Activated naive CD8-positive, alpha-beta T cell treated with anti-CD3 and anti-CD28 coated beads for 36 hours (primary cell): ENCODE results near the gene SRGAP1. TPM values are rescaled to one million over a fixed set of nuclear protein-coding genes. Genes with fewer than 3 reads are reported as not detected.

ENCODE experiments used
- total RNA-seq, 2 experiments: library from RNA; stranded (reverse); gene quantifications; one replicate each; pipeline ENCODE4 v1.2.3, GENCODE V29; 2021

Gene SRGAP1
- total RNA-seq, 2 experiments from 2014 or later, result 0.02 to 0.18 TPM

Other genes with a start within 250 kb of the SRGAP1 start
- gene DPY19L2, start 176.2 kb upstream of the SRGAP1 start, total RNA-seq, result 1 to 10 TPM; 4.6 to 6.2 TPM
- gene RXYLT1, start 64.8 kb upstream of the SRGAP1 start, total RNA-seq, result 10 to 100 TPM; 24.5 to 27.6 TPM